ENCODE results near the gene PTGS1.

GRCh38 chr9:122367065-122367464 lies 3.8 kb upstream of the PTGS1 start:
- TF ChIP-seq CTCF (conservative IDR thresholded peaks at IDR 0.05; ENCODE audit: low read length): no peak
- no peak for TF ChIP-seq EZH2phosphoT487 (IDR thresholded peaks at IDR 0.05; ENCODE audit: borderline replicate concordance)

All from Loucy (cell line).